ENCODE measurements around the gene CFAP299.
"Not testable (repeated sequence)": the region's sequence is repeated elsewhere in the genome, so short reads cannot be mapped to it uniquely, and the experiment has no call there.

Gene CFAP299

GRCh38 chr4:80335554-80336358, at the start of gene CFAP299:
TSS of gene CFAP299 (plus strand) at chr4:80335730.
- peak; percentile 88 for DNase-seq

GRCh38 chr4:80286451-80286850, 49.1 kb upstream of the CFAP299 start:
- DNase-seq = no peak

- DNase-seq = not testable (repeated sequence)
Observed at GRCh38 chr4:80290665-80291064, 44.9 kb upstream of the CFAP299 start.

GRCh38 chr4:80294206-80294605, 41.3 kb upstream of the CFAP299 start:
- no peak for DNase-seq

GRCh38 chr4:80295336-80295735, 40.2 kb upstream of the CFAP299 start:
- DNase-seq = no peak

GRCh38 chr4:80295826-80296225, 39.7 kb upstream of the CFAP299 start:
- DNase-seq = no peak

- DNase-seq = no peak
Observed at GRCh38 chr4:80301884-80302283, 33.6 kb upstream of the CFAP299 start.

GRCh38 chr4:80302616-80303223, 32.8 kb upstream of the CFAP299 start:
- no peak for DNase-seq

- DNase-seq = no peak
Observed at GRCh38 chr4:80305466-80305865, 30.1 kb upstream of the CFAP299 start.

- no peak for DNase-seq
Observed at GRCh38 chr4:80306260-80306659, 29.3 kb upstream of the CFAP299 start.

GRCh38 chr4:80307183-80307735, 28.3 kb upstream of the CFAP299 start:
- DNase-seq = no peak

- no peak for DNase-seq
Observed at GRCh38 chr4:80307774-80308465, 27.6 kb upstream of the CFAP299 start.

GRCh38 chr4:80308466-80308822, 27.1 kb upstream of the CFAP299 start:
- DNase-seq = no peak

GRCh38 chr4:80309294-80310004, 26.1 kb upstream of the CFAP299 start:
- DNase-seq = no peak

- DNase-seq = no peak
Observed at GRCh38 chr4:80311130-80311529, 24.4 kb upstream of the CFAP299 start.

GRCh38 chr4:80312124-80312523, 23.4 kb upstream of the CFAP299 start:
- DNase-seq = no peak

GRCh38 chr4:80313627-80314026, 21.9 kb upstream of the CFAP299 start:
- DNase-seq = no peak

- DNase-seq = not testable (repeated sequence)
Observed at GRCh38 chr4:80315848-80316247, 19.7 kb upstream of the CFAP299 start.

GRCh38 chr4:80321341-80321740, 14.2 kb upstream of the CFAP299 start:
- no peak for DNase-seq

GRCh38 chr4:80321776-80322175, 13.8 kb upstream of the CFAP299 start:
- no peak for DNase-seq

- no peak for DNase-seq
Observed at GRCh38 chr4:80322716-80323115, 12.8 kb upstream of the CFAP299 start.

GRCh38 chr4:80324171-80324570, 11.4 kb upstream of the CFAP299 start:
- DNase-seq = no peak

- DNase-seq = no peak
Observed at GRCh38 chr4:80331693-80332092, 3.8 kb upstream of the CFAP299 start.

All from right forelimb (tissue), 1 donor.